Esophagus (tissue), 2 donors: ENCODE results near the gene TSPAN18. TPM values are rescaled to one million over a fixed set of nuclear protein-coding genes. Genes with fewer than 3 reads are reported as not detected.
A peak's percentile ranks its signal among the peaks of the same experiment; 100 is the strongest.

Experiments used
- H3K27ac ChIP-seq, 2 donors: one replicate each; pipeline ENCODE4 v1.5.1; 2013; ENCODE audit warnings: low read depth in 2 of 2, mild to moderate bottlenecking in 2 of 2, inconsistent platforms in 1 of 2, low read length in 1 of 2, moderate library complexity in 1 of 2
- H3K27me3 ChIP-seq, 2 donors: one replicate each; pipeline ENCODE4 v1.6.1; 2013; ENCODE audit warnings: low read length in 2 of 2, control low read depth in 1 of 2, mild to moderate bottlenecking in 1 of 2; ENCODE audit not compliant: insufficient read depth in 2 of 2, control insufficient read depth in 1 of 2
- H3K36me3 ChIP-seq, 2 donors: one replicate each; pipeline ENCODE4 v1.6.1; 2013; ENCODE audit warnings: low read length in 1 of 2; ENCODE audit not compliant: control insufficient read depth in 2 of 2, insufficient read depth in 2 of 2
- H3K4me1 ChIP-seq, 2 donors: one replicate each; pipeline ENCODE4 v1.6.1; 2013; ENCODE audit warnings: low read length in 1 of 2; ENCODE audit not compliant: control insufficient read depth in 2 of 2, insufficient read depth in 2 of 2
- H3K4me3 ChIP-seq, 2 donors: one replicate each; pipeline ENCODE4 v1.5.1; 2013; ENCODE audit warnings: low read length in 2 of 2, mild to moderate bottlenecking in 2 of 2, low read depth in 1 of 2, moderate library complexity in 1 of 2
- H3K9me3 ChIP-seq, 2 donors: one replicate each; pipeline ENCODE4 v1.6.1; 2013; ENCODE audit warnings: mild to moderate bottlenecking in 2 of 2, low read depth in 1 of 2, low read length in 1 of 2, moderate library complexity in 1 of 2; ENCODE audit not compliant: control insufficient read depth in 2 of 2, insufficient read depth in 1 of 2
- WGBS, 2 donors: extraction: QIAGEN DNeasy Blood & Tissue Kit; methylation state at CpG; one replicate each; pipeline ENCODE4 v1.1.7; 2013; 5-methylcytosine and 5-hydroxymethylcytosine counted together
- polyA plus RNA-seq, 2 donors: library from polyadenylated mRNA; stranded (reverse); fragments of 200-250 nt; gene quantifications; one replicate each; pipeline ENCODE4 v1.2.3, GENCODE V29; 2013
- donor health status: healthy with polysubstance abuse.
- donor health status: Bipolar disorder and iron deficiency.

The TSPAN18 gene
- polyA plus RNA-seq, 2 donors, result 2.2 to 3.1 TPM

GRCh38 chr11:44733877-44734276 is 7.1 kb downstream of the TSPAN18 start:
- H3K4me3 ChIP-seq, result no peak overlapping the region
- no peaks in the 10 kb centered on the region for H3K36me3 ChIP-seq
- no peak overlapping the region for H3K27ac ChIP-seq
- 83 to 90% methylated on average over 2 of the region's 2 CpGs for WGBS, 2 donors
- no peaks in the 10 kb centered on the region for H3K27me3 ChIP-seq
- H3K4me1 ChIP-seq, result peaks cover 0 to 3% of the 10 kb centered on the region in 2 donors
- no peaks in the 10 kb centered on the region for H3K9me3 ChIP-seq

DNA sequence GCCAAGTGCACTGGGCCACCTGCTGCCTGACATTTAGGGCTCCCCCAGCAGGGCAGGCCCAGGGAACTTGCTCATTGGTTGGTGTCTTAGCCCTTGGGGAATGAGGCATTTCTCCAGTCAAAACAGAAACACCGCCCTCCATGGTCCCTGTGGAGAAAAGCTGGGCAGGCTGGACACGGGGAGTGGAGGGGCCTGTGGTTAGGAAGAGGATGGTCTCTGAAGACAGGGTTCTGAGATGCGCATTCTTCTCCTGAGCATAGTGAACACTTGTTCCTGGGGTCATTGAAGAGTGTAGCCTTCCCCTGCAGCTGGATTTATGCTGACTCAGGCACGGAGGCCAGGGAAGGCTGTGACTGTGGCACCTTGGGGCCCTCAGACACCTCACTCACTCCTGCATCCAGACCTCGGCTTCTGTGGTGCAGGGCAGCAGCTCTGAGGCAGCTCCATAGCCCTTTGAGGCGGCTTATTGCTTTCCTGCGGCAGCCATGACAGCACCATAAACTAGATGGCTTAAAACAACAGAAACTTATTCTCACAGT is 8.2 kb downstream of the TSPAN18 start:
- no peaks in the 10 kb centered on the region for H3K9me3 ChIP-seq
- peak overlapping the region in 1 of 2 donors; percentile 53 for H3K27ac ChIP-seq
- 81 to 83% methylated on average over 7 of the region's 7 CpGs for WGBS, 2 donors
- H3K36me3 ChIP-seq, result no peaks in the 10 kb centered on the region
- H3K4me1 ChIP-seq, result peaks cover 0 to 3% of the 10 kb centered on the region in 2 donors
- no peak overlapping the region for H3K4me3 ChIP-seq
- no peaks in the 10 kb centered on the region for H3K27me3 ChIP-seq

DNA sequence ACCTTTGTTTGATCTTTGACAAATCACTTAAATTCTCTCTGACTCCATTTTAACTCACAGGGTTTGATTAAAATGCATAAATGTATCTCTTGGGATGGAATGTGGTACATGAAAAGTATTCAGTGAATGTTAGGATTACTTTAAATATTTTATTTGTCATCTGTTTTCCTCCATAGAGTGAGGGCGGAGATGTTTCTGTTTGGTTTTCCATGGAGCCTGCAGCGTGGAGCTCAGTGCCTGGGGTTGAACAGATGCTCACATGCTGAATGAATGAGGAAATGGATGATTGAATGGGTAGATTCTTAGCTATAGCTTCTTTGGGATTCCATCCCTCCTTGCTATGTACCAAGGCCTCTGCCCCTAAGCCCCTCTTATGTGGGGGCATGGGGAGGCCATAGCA is 10.0 kb downstream of the TSPAN18 start:
- 79 to 87% methylated on average over 2 of the region's 2 CpGs for WGBS, 2 donors
- no peak overlapping the region for H3K27ac ChIP-seq
- no peak overlapping the region for H3K4me3 ChIP-seq
- no peaks in the 10 kb centered on the region for H3K9me3 ChIP-seq
- no peaks in the 10 kb centered on the region for H3K27me3 ChIP-seq
- H3K4me1 ChIP-seq, result peaks cover 0 to 2% of the 10 kb centered on the region in 2 donors
- no peaks in the 10 kb centered on the region for H3K36me3 ChIP-seq

- no peaks in the 10 kb centered on the region for H3K27me3 ChIP-seq
- H3K9me3 ChIP-seq, result no peaks in the 10 kb centered on the region
- WGBS, 2 donors, result 72 to 78% methylated on average over 11 of the region's 11 CpGs
- peaks cover 0 to 2% of the 10 kb centered on the region in 2 donors for H3K4me1 ChIP-seq
- H3K4me3 ChIP-seq, result no peak overlapping the region
- H3K27ac ChIP-seq, result no peak overlapping the region
- no peaks in the 10 kb centered on the region for H3K36me3 ChIP-seq
Measured at GRCh38 chr11:44737245-44738085, 10.7 kb downstream of the TSPAN18 start.

GRCh38 chr11:44738791-44739190 is 12.0 kb downstream of the TSPAN18 start:
- Histone ChIP-seq H3K4me1 (peaks cover 0 to 2% of the 10 kb centered on the region in 2 donors), H3K9me3 (no peaks in the 10 kb centered on the region), H3K27me3 (no peaks in the 10 kb centered on the region), H3K27ac (no peak overlapping the region), H3K4me3 (no peak overlapping the region), H3K36me3 (no peaks in the 10 kb centered on the region)
- 81 to 87% methylated on average over 5 of the region's 5 CpGs for WGBS, 2 donors

DNA sequence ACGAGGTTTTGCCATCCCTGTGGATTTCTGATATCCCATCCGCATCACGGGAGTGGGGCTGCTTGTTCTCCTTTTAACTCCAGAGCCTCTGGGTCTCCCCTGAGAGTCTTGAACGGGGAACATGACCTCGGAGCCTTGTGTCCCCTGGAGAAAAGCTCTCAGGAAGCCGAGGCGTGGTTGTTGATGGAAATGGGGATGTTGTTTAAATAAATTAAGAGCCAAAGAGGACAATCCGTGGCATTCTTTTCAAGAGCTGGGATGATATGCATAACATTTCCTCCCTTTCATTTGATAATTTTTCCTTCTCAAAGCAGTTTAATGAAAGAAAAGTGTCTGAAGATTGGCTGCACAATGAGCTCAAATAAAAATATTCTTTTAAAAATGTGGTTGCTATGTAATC is 14.2 kb downstream of the TSPAN18 start:
- 47 to 51% methylated on average over 8 of the region's 8 CpGs for WGBS, 2 donors
- H3K27me3 ChIP-seq, result no peaks in the 10 kb centered on the region
- H3K4me1 ChIP-seq, result no peaks in the 10 kb centered on the region
- no peaks in the 10 kb centered on the region for H3K36me3 ChIP-seq
- no peaks in the 10 kb centered on the region for H3K9me3 ChIP-seq
- no peak overlapping the region for H3K4me3 ChIP-seq
- no peak overlapping the region for H3K27ac ChIP-seq

DNA sequence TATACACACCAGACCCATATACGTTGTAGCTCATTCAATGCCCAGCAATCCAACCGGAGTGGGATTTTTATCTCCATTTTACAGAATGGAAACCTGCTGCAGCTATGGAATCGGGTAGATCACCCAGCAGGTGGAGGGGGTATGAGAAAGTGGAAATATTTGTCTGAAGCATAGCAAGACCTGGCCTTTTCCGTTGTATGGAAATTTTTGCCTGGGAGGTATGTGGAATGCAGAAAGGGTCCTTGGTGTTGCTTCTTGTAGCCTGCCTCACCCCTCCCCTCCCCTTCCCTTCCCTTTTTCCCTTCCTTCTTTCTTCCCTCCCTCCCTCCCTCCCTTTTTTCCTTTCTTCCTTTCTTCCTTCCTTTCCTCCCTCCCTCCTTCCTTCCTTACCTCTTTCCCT is 15.2 kb downstream of the TSPAN18 start:
- Histone ChIP-seq H3K9me3 (no peaks in the 10 kb centered on the region), H3K27me3 (no peaks in the 10 kb centered on the region), H3K4me3 (no peak overlapping the region), H3K4me1 (no peaks in the 10 kb centered on the region), H3K27ac (no peak overlapping the region), H3K36me3 (no peaks in the 10 kb centered on the region)
- WGBS, 2 donors, result 76 to 84% methylated on average over 4 of the region's 4 CpGs

- Histone ChIP-seq H3K36me3 (no peaks in the 10 kb centered on the region), H3K4me1 (no peaks in the 10 kb centered on the region), H3K9me3 (no peaks in the 10 kb centered on the region), H3K27me3 (no peaks in the 10 kb centered on the region), H3K4me3 (no peak overlapping the region), H3K27ac (peak overlapping the region in 1 of 2 donors; percentile 62)
- WGBS, 2 donors, result 85 to 86% methylated on average over 11 of the region's 11 CpGs
Measured at GRCh38 chr11:44742508-44743246, 15.9 kb downstream of the TSPAN18 start.

DNA sequence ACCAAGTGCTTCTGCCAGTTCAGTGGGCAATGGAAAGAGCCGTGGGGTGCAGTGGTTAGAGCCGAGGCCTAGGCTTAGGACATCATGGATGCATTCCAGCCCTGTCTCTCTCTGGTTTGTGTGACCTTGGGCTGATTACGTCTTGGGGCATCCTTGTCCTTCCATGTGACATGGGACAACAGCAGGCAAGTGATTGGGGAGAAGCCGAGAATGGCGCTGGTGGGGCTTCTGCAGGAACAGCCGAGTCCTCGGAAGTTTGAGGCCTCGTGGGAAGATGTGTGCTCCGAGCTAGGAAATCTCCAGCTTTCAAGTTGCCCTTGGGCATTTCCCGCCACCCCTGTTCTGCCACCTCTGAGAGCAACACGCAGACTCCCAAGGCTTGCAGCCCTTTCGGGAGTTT is 16.6 kb downstream of the TSPAN18 start:
- Histone ChIP-seq H3K27ac (peak overlapping the region in 1 of 2 donors; percentile 62), H3K4me1 (no peaks in the 10 kb centered on the region)

More for the DNA sequence above, 16.6 kb downstream of the TSPAN18 start:
- WGBS, 2 donors, result 83 to 86% methylated on average over 12 of the region's 12 CpGs
- Histone ChIP-seq H3K36me3 (no peaks in the 10 kb centered on the region), H3K27me3 (no peaks in the 10 kb centered on the region), H3K9me3 (no peaks in the 10 kb centered on the region), H3K4me3 (no peak overlapping the region)
